Right forelimb (tissue), 1 donor: ENCODE data around the gene KRT81.
A peak's percentile ranks its signal among the peaks of the same experiment; 100 is the strongest.
"Not testable (repeated sequence)": the region's sequence is repeated elsewhere in the genome, so short reads cannot be mapped to it uniquely, and the experiment has no call there.

ENCODE experiments used
- DNase-seq: peaks from one replicate; pipeline ENCODE4 v3.0.0-alpha.2; 2018

Gene KRT81

DNA sequence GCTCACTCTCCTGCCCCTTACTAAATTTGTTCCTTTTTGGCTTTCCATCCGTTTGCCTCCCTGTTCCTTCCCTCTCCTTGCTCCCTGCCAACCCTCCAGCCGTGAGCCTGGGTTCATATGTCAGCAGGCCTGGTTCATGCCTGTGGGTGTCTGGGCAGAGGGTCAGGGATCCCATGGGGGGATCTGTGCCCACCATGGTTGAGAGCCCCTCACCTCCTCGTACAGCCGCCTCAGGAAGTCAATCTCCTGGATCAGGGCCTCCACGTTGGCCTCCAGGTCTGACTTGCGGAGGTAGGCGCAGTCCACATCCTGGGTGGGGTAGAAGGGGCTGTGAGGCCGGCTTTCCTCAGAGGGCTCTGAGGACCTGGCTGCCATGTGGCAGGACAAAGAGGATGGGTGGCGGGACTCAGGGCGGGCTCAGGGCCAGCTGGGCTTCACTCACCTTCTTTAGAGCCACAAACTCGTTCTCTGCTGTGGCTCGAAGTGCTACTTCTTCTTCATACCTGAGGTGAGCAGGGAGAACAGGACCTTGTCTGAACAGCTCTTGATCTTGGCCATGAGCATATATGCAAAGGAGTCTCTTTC is 26.2 kb upstream of the KRT81 start:
- DNase-seq: no peak

DNA sequence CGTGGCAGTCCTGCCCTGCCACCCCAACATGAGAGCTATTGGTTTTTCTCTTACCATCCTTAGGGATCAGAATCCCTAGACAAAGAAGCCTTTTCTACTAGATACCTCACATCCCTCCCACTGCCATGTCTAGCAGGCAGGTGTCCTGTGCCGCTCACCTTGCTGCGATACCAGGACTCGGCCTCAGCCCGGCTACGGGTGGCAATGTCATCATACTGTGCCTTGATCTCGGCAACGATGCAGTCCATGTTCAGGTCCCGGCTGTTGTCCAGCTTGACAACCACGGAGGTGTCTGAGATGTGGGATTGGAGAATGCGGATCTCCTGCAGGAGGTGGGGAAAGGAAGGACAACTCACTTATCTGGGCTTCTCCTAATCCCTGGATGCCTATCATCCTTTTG is 25.4 kb upstream of the KRT81 start:
- no peak for DNase-seq

DNA sequence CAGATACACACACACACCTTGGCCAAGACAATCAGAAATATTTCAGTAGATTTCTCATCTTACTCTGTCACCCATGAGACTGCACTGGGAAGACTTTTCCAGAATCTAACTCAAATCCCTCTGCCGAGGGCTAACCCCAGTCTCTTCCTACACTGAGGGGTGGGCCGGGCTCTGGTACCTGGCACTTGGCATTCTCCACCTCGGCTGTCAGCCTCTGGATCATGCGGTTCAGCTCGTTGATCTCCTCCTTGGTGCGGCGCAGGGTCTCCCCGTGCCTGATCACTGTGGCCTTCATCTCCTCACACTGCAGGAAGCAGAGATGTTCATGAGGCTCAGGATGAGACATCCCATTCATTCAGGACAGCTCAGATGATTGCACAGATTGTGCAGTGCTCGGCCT is 25.0 kb upstream of the KRT81 start:
- DNase-seq: no peak

DNA sequence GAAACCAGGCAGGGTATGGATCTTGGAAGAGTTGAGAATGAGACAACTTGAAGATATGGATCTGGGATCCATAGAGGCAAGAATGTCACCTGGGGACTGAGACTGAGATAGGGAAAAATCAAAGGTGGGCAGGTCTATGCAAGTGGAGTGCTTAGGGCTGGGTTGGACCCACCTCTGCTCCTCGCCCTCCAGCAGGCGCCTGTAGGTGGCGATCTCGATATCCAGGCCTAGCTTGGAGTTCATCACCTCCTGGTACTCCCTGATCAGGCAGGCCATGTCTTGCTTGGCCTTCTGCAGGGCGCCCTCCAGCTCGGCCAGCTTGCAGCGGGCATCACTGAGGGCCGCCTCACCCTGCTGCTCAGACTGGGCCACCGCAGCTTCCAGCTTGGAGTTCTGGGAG is 24.4 kb upstream of the KRT81 start:
- DNase-seq: not testable (repeated sequence)

DNA sequence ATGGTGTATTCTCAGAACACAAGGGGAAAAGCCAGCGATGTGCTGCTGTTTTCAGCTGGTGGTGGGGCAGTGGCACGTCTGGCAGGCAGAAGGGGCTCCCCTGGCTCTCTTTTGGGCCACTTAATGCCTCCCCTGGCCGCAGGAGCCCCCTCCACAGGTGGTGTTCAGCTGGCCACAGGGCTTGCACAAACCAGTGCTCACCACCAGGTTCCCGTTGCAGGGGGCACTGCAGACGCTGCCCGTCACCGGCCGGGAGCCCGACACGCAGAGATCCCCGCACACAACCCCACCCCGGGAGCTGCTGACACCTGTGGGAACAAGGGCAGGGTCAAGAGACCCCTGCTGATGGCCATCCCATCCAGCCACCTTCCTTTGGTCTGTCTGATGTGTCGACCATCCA is 23.2 kb upstream of the KRT81 start:
- DNase-seq: no peak

DNA sequence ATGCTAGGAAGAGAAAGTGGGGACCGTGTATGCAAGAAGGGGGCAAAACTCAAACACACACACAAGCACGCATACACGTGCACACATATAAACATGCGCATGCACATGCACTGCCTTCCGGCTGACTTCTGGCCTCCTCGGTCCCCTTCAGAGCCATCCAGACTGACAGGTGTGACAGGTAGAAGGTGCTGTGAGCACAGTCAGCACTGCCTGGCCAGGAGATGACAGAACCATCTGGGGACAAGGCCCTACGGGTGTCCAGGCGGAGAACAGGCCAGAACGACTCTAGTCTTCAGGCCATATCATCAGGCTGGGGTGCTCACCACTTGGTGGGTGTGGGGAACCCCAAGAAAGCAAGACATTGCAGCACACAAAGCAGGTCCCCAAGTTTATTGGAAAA is 22.6 kb upstream of the KRT81 start:
- DNase-seq: no peak

DNA sequence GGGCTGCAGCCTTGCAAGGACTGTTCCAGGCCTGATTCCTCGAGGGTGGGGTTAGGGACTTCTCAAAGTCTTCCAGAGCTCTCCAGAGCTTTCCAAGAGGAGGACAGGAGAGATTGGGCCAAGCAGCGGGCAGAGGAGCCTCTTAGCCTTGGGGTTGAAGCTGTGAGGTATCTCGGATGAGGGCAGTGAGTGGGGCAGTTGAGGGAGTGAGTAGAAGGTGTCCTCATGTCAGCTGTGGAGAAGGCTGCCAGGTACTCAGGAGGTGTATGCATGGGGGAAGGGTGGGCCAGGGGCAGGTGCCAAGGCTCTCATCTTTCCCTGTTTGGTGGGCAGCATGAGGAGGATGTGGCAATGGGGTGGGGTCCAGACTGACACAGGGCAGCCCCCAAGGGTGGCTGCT is 22.1 kb upstream of the KRT81 start:
- peak; percentile 2 for DNase-seq

DNA sequence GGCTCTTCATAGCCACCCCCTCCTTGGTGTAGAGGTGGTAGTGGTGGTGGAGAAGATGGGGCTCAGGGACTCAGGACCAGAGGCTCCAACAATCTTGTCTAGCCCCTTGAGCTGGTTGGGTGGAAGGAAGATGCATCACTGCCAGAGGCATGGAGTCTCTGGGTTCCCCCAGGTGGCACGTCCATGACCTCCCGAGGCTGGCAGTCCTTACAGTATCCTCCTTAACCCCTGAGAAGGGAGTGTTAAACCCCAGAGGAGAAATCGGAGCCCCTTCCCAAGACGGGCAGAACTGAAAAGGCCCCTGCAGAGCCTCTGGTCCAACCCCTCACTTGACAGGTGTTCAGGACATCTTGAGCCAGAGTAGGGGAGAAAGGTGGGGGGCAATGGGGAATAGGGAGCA is 20.8 kb upstream of the KRT81 start:
- DNase-seq: no peak

DNA sequence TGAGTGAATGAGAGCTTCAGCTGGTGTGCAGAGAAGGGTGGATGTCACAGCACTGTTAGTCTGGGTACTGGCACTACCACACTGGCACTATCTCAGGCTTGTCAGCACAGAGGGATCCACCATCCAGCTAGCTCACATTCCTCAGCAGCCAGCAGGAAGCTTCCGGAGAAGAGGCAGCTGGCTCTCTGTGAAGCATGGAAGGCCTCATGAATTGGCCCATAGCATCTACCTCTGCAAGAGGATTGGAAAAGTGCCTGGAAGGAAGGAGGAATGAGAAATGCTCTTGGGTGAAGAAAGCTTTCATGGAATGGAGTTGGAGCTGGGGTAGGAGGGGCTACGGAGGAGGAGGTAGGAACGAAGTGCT is 19.9 kb upstream of the KRT81 start:
- no peak for DNase-seq

DNA sequence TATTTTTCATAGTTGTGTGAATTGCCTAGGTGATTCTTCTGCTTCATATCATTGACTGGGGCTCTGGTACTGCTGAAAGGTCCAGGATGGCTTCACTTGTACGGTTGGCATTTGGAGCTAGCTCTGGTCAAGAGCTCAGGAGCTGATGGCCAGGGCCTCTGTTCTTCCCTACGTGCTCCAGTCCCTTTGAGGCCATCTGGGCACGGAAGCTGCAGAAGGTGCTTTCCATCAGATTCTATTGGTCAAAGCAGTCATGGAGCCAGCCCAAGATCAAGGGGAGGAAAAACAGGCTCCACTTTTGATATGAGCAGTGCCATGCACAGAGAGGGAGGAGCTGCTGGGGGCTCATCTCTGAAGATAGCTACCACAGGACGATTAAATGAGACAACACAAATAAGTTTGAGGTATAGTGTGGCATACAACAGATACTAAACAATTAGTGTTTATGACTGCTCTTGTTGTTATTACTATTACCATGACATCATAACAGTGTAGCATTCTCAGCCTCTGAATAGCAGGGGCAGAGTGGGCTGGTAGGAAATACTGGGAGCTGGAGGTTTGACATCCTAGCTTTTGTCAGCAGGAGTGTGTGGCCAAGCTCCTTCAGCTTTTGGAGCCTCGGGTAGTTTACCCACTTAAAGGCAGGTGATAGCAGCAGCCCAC is 19.4 kb upstream of the KRT81 start:
- no peak for DNase-seq

DNA sequence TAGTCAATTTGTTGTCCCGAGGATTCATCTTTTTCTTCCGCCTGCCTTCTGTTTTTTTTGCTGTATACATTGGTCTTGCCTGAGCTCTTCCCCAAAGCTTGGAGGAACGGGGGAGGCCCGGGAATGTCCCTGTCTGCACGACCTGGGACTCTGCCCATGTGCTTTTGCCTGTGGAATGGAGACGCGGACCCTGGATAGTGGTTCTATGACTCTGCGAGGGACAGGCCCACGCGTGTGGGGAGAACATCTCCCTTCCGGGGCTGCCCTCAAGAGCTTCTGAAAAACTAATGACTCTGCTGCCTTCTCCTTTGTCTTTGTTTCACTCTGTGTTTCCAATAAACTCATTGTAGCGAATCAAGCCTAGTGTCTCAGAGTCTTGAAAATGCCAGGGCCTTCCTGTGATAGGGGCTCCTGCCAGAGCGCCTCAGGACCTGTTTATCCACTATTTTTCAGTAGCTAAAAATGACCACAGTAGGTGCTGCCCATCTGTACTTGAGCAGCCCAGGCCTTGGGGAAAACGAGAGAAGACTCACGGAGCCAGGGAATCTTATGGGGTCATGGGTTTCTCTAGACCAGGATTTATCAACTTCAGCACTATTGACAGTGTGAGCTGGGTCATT is 17.6 kb upstream of the KRT81 start:
- DNase-seq: no peak

DNA sequence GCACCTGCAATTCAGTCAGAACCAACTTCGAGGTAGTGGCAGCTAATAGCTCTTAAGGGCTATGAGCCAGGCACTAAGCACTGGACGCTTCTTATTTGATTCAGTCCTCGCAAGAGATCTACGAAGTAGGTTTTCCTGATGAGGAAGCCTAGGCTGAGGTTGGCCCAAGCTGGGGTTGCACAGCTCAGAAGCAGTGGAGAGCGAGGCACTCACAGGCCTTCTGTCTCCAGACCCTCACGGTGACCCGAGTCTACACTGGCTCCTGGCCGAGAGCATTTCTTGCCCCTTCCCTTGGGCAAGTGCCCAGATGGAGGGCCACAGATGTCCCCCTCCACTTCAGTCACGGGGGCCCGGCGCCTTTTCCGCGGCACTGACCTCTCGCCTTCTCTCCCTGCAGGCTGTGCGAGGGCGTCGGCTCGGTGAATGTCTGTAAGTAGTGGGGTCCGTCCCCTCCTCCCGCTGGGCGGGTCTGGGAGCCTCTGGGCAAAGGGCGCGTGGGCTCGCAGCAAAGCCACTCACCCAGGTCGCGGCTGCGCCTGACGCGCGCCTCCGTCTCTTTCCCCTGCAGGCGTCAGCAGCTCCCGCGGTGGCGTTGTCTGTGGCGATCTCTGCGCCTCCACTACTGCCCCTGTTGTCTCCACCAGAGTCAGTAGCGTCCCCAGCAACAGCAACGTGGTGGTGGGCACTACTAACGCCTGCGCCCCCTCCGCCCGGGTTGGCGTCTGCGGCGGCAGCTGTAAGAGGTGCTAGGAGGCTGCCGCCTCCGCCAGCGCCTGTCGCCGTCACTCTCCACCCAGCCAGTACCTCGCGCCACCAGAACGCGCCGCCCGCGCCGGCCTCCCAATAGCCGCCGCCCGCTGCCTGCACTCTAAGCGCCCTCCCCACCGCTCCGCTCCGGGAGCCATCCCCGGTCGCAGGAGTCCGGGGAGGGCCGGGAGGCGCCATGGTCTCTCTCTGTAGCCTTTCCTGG is 16.8 kb upstream of the KRT81 start:
- DNase-seq: peak; percentile 72

DNA sequence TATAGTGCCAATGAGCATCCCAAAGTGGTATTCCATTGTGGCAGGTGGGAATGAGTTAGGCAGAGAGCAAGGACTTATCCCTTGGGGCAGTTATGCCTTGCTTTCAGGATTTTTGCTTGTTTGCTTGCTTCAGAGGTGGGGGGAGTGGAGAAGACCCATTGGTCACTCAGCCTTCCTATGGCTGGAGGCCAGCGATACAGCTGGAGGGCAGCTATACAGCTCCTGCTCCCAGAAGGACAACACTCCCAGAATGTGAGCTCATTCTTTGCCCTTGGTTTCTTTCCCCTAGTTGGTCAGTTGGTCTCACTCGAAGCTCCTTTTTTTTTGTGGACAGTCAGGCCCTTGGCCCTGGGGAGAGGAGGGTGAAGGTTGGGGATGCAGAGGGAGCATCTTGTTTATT is 15.4 kb upstream of the KRT81 start:
- no peak for DNase-seq

DNA sequence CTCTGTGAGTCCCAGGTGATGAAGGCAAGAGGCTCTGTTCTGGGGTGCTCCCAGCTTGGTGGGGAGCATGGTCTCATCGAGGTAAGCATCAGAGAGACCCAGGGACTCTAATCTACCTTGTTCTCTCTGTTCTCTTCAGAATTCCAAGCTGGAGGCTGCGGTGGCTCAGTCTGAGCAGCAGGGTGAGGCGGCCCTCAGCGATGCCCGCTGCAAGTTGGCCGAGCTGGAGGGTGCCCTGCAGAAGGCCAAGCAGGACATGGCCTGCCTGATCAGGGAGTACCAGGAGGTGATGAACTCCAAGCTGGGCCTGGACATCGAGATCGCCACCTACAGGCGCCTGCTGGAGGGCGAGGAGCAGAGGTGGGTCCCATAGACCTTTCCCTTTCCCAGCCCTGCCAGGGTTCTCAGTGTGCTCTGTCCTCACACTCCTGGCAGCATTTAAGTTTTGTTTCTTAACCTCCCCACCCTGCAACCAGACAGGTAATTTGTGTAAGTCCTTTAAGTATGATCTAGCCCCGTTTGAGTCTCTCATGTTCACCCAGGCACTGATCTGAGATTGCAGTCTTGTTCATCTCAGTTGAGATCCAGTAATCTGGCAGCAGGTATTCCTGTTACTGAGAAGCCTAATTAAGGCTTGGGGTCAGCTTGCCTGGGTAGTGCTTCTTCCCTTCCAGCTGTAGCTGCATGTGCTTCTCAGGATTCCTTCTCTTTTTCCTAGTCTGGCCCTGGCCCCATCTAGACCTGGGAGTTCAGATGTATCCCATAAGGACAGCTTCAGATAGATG is 14.8 kb upstream of the KRT81 start:
- DNase-seq: no peak

DNA sequence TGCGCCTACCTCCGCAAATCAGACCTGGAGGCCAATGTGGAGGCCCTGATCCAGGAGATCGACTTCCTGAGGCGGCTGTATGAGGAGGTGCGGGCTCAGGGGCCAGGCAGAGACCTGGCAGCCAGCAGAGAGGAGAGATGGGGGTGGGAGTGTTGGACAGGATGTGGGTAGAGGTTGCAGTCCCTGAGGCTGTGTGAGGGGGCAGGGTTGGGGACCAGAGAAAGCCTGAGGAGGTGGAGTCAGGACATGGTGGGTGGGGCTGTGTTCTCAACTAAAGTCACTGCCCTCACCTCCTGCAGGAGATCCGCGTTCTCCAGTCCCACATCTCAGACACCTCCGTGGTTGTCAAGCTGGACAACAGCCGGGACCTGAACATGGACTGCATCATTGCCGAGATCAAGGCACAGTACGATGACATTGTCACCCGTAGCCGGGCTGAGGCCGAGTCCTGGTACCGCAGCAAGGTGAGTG is 13.6 kb upstream of the KRT81 start:
- DNase-seq: not testable (repeated sequence)

DNA sequence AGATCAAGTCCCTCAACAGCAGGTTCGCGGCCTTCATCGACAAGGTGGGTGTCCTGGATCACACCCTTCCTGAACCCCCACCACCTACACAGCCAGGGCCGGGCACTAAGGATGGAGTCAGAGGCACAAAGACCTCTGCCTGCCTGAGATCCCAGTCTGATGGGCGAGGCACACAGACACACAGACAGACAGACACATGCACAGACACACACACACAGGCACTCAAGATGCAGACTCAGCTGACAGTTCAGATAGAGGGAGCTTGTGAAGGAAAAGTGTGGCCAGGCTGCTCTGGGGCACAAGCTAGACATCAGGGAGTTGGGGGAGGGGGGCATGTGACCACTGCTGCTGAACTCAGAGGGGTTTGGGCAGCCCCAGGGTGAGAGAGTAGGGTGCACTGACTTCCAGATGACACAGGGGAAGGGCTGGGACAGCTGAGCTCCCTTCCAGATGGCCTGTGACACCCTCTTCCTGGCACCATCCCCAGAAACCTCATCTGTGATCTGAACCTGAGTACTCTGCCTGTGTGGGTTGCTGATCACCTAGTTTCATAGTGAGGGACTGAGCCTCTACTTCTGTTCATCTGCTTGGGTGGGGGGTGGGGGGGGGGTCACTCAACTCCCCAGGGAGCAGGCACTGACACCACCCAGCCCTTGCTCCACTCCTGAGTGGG is 11.0 kb upstream of the KRT81 start:
- DNase-seq: not testable (repeated sequence)

DNA sequence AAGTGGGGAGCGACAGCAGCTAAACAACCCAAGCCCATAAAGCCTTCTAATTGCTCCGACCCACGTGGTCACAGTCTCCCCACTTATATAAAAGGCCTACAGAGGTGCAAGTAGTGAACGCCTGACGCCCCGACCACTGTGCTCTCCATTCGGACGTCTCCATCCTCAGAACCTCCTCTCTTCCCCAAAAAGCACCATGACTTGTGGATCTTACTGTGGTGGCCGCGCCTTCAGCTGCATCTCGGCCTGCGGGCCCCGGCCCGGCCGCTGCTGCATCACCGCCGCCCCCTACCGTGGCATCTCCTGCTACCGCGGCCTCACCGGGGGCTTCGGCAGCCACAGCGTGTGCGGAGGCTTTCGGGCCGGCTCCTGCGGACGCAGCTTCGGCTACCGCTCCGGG is 10.4 kb upstream of the KRT81 start:
- DNase-seq: not testable (repeated sequence)

DNA sequence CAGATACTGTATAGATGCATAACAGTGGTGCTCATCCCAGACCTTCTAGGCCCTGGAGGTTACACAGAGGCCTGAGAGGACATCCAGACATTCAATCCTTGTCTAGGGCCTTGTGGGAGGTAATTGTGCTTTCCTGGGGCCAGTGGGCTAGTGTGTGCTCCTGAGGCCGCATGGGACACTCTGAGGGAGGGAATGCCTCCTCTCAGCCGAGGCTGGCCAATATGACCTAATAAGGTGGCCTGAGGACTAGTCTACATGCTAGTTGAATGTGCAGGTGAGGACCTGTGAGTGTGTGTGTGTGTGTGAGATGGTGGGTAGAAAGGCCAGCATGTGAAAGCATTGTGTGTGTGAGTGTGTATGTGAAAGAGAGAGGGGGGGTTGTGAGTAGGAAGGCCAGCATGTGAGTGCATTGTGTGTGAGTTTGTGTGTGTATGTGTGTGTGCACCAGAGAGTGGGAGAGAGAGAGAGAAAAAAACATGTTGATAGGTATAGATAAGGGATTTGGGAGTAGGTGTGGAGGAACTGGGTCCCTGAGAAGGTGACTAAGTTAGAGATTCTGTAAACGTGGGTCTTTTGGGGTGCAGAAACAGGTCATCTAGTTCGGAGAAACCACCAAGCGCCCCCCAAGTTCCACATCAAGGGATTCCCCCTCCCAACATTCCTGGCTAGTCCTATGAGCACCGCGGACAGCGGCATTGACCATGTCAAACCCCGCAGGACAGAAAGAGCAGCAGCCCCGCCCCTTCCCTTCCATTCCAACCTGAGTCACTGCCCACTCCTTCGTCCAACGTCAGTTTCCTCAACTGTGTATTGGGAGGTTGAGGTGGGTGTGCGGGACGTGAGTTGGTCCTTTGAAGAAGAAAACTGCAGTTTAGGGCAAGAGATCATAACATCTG is 9.7 kb upstream of the KRT81 start:
- DNase-seq: no peak

DNA sequence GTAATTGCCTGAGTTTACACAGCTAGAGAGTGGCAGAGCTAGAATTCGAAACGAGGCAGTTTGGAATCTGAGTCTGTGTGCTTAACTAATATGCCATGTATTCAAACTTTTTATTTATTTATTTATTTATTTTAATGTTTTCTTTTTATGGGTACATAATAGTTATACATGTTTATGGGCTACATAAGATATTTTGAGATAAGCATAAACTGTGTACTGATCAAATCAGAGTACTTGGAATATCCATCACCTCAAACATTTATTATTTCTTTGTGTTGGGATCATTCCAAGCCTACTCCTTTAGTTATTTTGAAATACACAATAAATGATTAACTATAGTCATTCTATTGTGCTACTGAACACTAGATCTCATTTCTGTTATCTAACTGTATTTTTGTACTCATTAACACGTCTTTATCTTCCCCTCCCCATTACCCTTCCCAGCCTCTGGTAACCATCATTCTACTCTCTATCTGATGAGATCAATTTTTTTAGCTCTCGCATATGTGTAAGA is 7.4 kb upstream of the KRT81 start:
- no peak for DNase-seq

DNA sequence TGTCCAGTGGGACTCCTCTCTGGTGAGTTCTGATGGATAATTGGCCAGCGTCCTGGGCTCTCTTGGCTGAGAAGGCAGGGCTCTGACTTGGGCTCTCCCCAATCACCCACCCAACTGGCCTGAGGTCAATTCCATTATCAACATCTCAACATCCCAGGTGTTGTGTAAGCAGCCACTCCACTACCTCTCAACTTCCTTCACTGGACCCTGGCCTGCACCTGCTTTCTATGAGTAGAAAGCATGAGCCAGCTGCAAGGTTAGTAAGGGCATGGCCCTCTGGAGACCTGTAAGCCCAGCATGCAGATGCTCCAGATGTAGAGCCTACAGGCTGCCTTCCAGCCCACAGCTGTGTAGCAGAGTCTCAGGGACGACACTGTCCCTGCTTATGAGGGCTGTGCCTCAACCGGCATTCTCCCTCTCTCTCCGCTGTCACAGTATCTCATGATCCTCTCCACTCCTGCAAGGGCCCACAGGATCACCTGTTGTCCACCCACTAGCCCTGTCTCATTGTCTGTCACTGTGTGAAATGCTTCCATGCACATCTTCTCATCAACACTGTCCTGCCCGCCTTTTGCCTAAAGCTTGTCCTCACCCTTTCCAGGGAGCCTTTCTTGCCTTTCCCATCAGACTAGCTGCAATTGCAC is 5.4 kb upstream of the KRT81 start:
- DNase-seq: no peak
